Keratinocyte (primary cell): ENCODE data around the gene DPH6. TPM values are rescaled to one million over a fixed set of nuclear protein-coding genes. Genes with fewer than 3 reads are reported as not detected.

Source experiments
- DNase-seq: peaks from one replicate; pipeline ENCODE4 v3.0.0-alpha.2; 2011; ENCODE audit warnings: low read depth, missing footprints, low spot score
- FAIRE-seq: peaks from 2 replicates; lab custom pipeline; 2011; peaks lifted over from hg19 to GRCh38; lab: Jason Lieb, UNC
- H2AFZ ChIP-seq: 2 replicates; pipeline ENCODE4 v1.6.0; 2012; ENCODE audit warnings: low read length, control low read depth, inconsistent platforms; ENCODE audit not compliant: control insufficient read depth
- H3K27ac ChIP-seq: 2 replicates; pipeline ENCODE4 v1.5.1; 2011; ENCODE audit warnings: low read length; ENCODE audit not compliant: control insufficient read depth, insufficient read depth
- H3K27me3 ChIP-seq: 3 replicates; pipeline ENCODE4 v1.6.0; 2011; ENCODE audit warnings: low read length; ENCODE audit not compliant: control insufficient read depth, insufficient read depth; ENCODE audit errors: extremely low read depth
- H3K36me3 ChIP-seq, 2 experiments: 2 replicates in 1 of 2; 3 replicates in 1 of 2; pipeline ENCODE4 v1.5.1; 2011; ENCODE audit warnings: low read length in 2 of 2, mild to moderate bottlenecking in 1 of 2; ENCODE audit not compliant: control insufficient read depth in 2 of 2, insufficient read depth in 2 of 2; ENCODE audit errors: extremely low read depth in 1 of 2
- H3K4me1 ChIP-seq: 3 replicates; pipeline ENCODE4 v1.5.1; 2011; ENCODE audit warnings: low read length; ENCODE audit not compliant: control insufficient read depth, insufficient read depth; ENCODE audit errors: extremely low read depth
- H3K4me2 ChIP-seq: 3 replicates; pipeline ENCODE4 v1.6.0; 2011; ENCODE audit warnings: low read depth, low read length; ENCODE audit not compliant: control insufficient read depth, insufficient read depth; ENCODE audit errors: extremely low read depth
- H3K4me3 ChIP-seq, 3 experiments: fragments of 200-600 bp in 1 of 3; sonication (generic) in 1 of 3; 2 replicates in 2 of 3; 3 replicates in 1 of 3; pipeline ENCODE4 v1.5.1; 2011 to 2016; ENCODE audit warnings: low read length in 3 of 3, mild to moderate bottlenecking in 3 of 3, control low read depth in 2 of 3, inconsistent platforms in 1 of 3, low read depth in 1 of 3, mixed read lengths in 1 of 3, mixed run types in 1 of 3, moderate library complexity in 1 of 3; ENCODE audit not compliant: control insufficient read depth in 2 of 3, insufficient read depth in 2 of 3; ENCODE audit errors: extremely low read depth in 1 of 3
- H3K79me2 ChIP-seq: 2 replicates; pipeline ENCODE4 v1.6.0; 2012; ENCODE audit warnings: low read length; ENCODE audit not compliant: control insufficient read depth, insufficient read depth
- H3K9ac ChIP-seq: 3 replicates; pipeline ENCODE4 v1.6.0; 2011; ENCODE audit warnings: low read length; ENCODE audit not compliant: control insufficient read depth, insufficient read depth; ENCODE audit errors: extremely low read depth
- H3K9me1 ChIP-seq: 3 replicates; pipeline ENCODE4 v1.6.0; 2011; ENCODE audit warnings: low read length; ENCODE audit not compliant: control insufficient read depth, insufficient read depth; ENCODE audit errors: extremely low read depth
- H3K9me3 ChIP-seq: 2 replicates; pipeline ENCODE4 v1.5.1; 2012; ENCODE audit warnings: low read depth, low read length; ENCODE audit not compliant: control insufficient read depth
- H4K20me1 ChIP-seq: 3 replicates; pipeline ENCODE4 v1.6.0; 2011; ENCODE audit warnings: low read length; ENCODE audit not compliant: control insufficient read depth, insufficient read depth; ENCODE audit errors: extremely low read depth
- CTCF ChIP-seq, 3 experiments: IDR thresholded peaks in 1 of 3; conservative IDR thresholded peaks in 1 of 3; optimal IDR thresholded peaks in 1 of 3; 2 replicates in 2 of 3; 3 replicates in 1 of 3; pipeline versions ENCODE3 to v1.5.1; 2011; ENCODE audit warnings: low read length in 3 of 3, mild to moderate bottlenecking in 3 of 3, moderate library complexity in 2 of 3, control low read depth in 1 of 3, inconsistent platforms in 1 of 3; ENCODE audit not compliant: insufficient read depth in 2 of 3; ENCODE audit errors: extremely low read depth in 1 of 3
- EZH2 ChIP-seq: IDR thresholded peaks from one replicate; pipeline ENCODE4 v1.6.1; 2012; ENCODE audit warnings: inconsistent platforms, mild to moderate bottlenecking, low read length, moderate library complexity
- dilution Hi-C: fragments of 300-500 bp; cut with MboI; formaldehyde crosslinking; loops from one replicate; pipeline ENCODE4 v1.7.0; 2020; ENCODE audit warnings: low sequenced_read_pairs; ENCODE audit not compliant: extremely low pct_ligation_motif_present
- polyA plus RNA-seq, 5 experiments: library from polyadenylated mRNA; depleted of rRNA in 3 of 5; stranded (reverse) in 3 of 5; stranded (forward) in 1 of 5; unstranded in 1 of 5; fragments of >200 nt; gene quantifications; 1 replicate in 1 of 5; 2 replicates in 3 of 5; 3 replicates in 1 of 5; pipeline versions ENCODE4 v1.2.1 to v1.2.3, GENCODE V29; 2011 to 2012; ENCODE audit warnings: missing spikeins in 2 of 5, low read depth in 1 of 5, low replicate concordance in 1 of 5

Gene DPH6
- polyA plus RNA-seq, 1 donor (not counting 4 experiments of a cell fraction or from before 2014, with no cell fraction given) = 13.6 TPM

GRCh38 chr15:35506272-35506870, 39.6 kb downstream of the DPH6 start:
- Histone ChIP-seq H3K4me3 (no peak overlapping the region), H3K9ac (no peak overlapping the region), H2AFZ (no peak overlapping the region), H4K20me1 (no peaks in the 10 kb centered on the region), H3K9me3 (no peaks in the 10 kb centered on the region), H3K4me2 (no peak overlapping the region), H3K4me1 (peaks cover 11% of the 10 kb centered on the region), H3K27ac (no peak overlapping the region), H3K27me3 (no peaks in the 10 kb centered on the region), H3K36me3 (no peaks in the 10 kb centered on the region), H3K9me1 (no peaks in the 10 kb centered on the region), H3K79me2 (no peaks in the 10 kb centered on the region)
- no peak for DNase-seq
- dilution Hi-C loops = no loop called here
- TF ChIP-seq CTCF (optimal IDR thresholded peaks at IDR 0.05 in 1 of 3, IDR thresholded peaks at IDR 0.05 in 1 of 3, conservative IDR thresholded peaks at IDR 0.05 in 1 of 3; ENCODE audit: extremely low read depth in 1 of 3, insufficient read depth in 2 of 3, low read length in 3 of 3) (no peak), EZH2 (no peak)
- FAIRE-seq = no peak

GRCh38 chr15:35505809-35506208, 40.2 kb downstream of the DPH6 start:
- H3K4me2 ChIP-seq = no peak overlapping the region
- H3K9me3 ChIP-seq = no peaks in the 10 kb centered on the region
- H3K27ac ChIP-seq = no peak overlapping the region
- TF ChIP-seq CTCF (optimal IDR thresholded peaks at IDR 0.05 in 1 of 3, IDR thresholded peaks at IDR 0.05 in 1 of 3, conservative IDR thresholded peaks at IDR 0.05 in 1 of 3; ENCODE audit: extremely low read depth in 1 of 3, insufficient read depth in 2 of 3, low read length in 3 of 3) = no peak
- no peak for TF ChIP-seq EZH2
- no peak overlapping the region for H3K4me3 ChIP-seq
- H3K9me1 ChIP-seq = no peaks in the 10 kb centered on the region
- no peak for FAIRE-seq
- dilution Hi-C loops = no loop called here
- H3K36me3 ChIP-seq = no peaks in the 10 kb centered on the region
- no peak overlapping the region for H2AFZ ChIP-seq
- no peak for DNase-seq
- no peaks in the 10 kb centered on the region for H3K27me3 ChIP-seq
- H3K79me2 ChIP-seq = no peaks in the 10 kb centered on the region
- H3K9ac ChIP-seq = no peak overlapping the region
- no peaks in the 10 kb centered on the region for H4K20me1 ChIP-seq
- H3K4me1 ChIP-seq = peaks cover 11% of the 10 kb centered on the region
